HepG2 (cell line): Measurements from ENCODE around the gene KCTD8. TPM values are rescaled to one million over a fixed set of nuclear protein-coding genes. Genes with fewer than 3 reads are reported as not detected.
A peak's percentile ranks its signal among the peaks of the same experiment; 100 is the strongest.

Experiments used
- FOXO1 ChIP-seq: sonication (generic); formaldehyde crosslinking; IDR thresholded peaks from 2 replicates; pipeline ENCODE4 v1.4.0; 2020; ENCODE audit warnings: missing genetic modification reagents
- HOXA9 ChIP-seq: sonication (generic); formaldehyde crosslinking; IDR thresholded peaks from 2 replicates; pipeline ENCODE4 v1.8.1; 2022; ENCODE audit warnings: missing genetic modification reagents, mild to moderate bottlenecking, moderate library complexity, borderline replicate concordance
- KAT7 ChIP-seq: IDR thresholded peaks from 2 replicates; pipeline ENCODE4 v1.6.1; 2018; ENCODE audit warnings: borderline replicate concordance, missing compliant biosample characterization
- RFX3 ChIP-seq: IDR thresholded peaks from 2 replicates; pipeline ENCODE4 v1.6.1; 2016; ENCODE audit warnings: missing biosample characterization, missing genetic modification reagents
- SMAD1 ChIP-seq: sonication (generic); formaldehyde crosslinking; IDR thresholded peaks from 2 replicates; pipeline ENCODE4 v1.4.0; 2020; ENCODE audit warnings: missing genetic modification reagents, low read depth, mild to moderate bottlenecking, borderline replicate concordance
- SP2 ChIP-seq: sonication (generic); formaldehyde crosslinking; IDR thresholded peaks from 2 replicates; pipeline ENCODE4 v1.5.1; 2020; ENCODE audit warnings: mild to moderate bottlenecking, missing genetic modification reagents
- STAT6 ChIP-seq: sonication (generic); formaldehyde crosslinking; IDR thresholded peaks from 2 replicates; pipeline ENCODE4 v1.4.0; 2020; ENCODE audit warnings: missing genetic modification reagents, mild to moderate bottlenecking, borderline replicate concordance
- TARDBP ChIP-seq: sonication (generic); formaldehyde crosslinking; IDR thresholded peaks from 2 replicates; pipeline ENCODE4 v1.8.0; 2022; ENCODE audit warnings: mild to moderate bottlenecking, missing genetic modification reagents
- YY1 ChIP-seq: IDR thresholded peaks from 2 replicates; pipeline ENCODE4 v1.6.1; 2011; ENCODE audit warnings: low read length, low read depth, moderate library complexity, mild to moderate bottlenecking; ENCODE audit not compliant: insufficient read depth, insufficient replicate concordance
- ZBTB21 ChIP-seq: sonication (generic); formaldehyde crosslinking; IDR thresholded peaks from 2 replicates; pipeline ENCODE4 v1.4.0; 2020; ENCODE audit warnings: missing genetic modification reagents
- ZBTB40 ChIP-seq, 2 experiments: fragments of 450-650 bp in 1 of 2; sonication (generic) in 1 of 2; formaldehyde crosslinking in 1 of 2; IDR thresholded peaks; 2 replicates each; pipeline versions ENCODE4 v1.6.1 to v1.8.0; 2016 to 2022; ENCODE audit warnings: antibody characterized with exemption in 1 of 2, mild to moderate bottlenecking in 1 of 2, missing genetic modification reagents in 1 of 2
- ZNF292 ChIP-seq: sonication (generic); formaldehyde crosslinking; IDR thresholded peaks from 2 replicates; pipeline ENCODE4 v1.8.1; 2022; ENCODE audit warnings: mild to moderate bottlenecking, low read depth, missing genetic modification reagents, borderline replicate concordance
- ZNF33B ChIP-seq: sonication (generic); formaldehyde crosslinking; IDR thresholded peaks from 2 replicates; pipeline ENCODE4 v1.5.1; 2020; ENCODE audit warnings: mild to moderate bottlenecking, missing genetic modification reagents
- ZNF569 ChIP-seq: sonication (generic); formaldehyde crosslinking; IDR thresholded peaks from 2 replicates; pipeline ENCODE4 v1.5.0; 2020; ENCODE audit warnings: mild to moderate bottlenecking, missing genetic modification reagents, moderate library complexity, borderline replicate concordance
- ZNF713 ChIP-seq: sonication (generic); formaldehyde crosslinking; IDR thresholded peaks from 2 replicates; pipeline ENCODE4 v1.4.0; 2020; ENCODE audit warnings: mild to moderate bottlenecking, missing genetic modification reagents
- ZNF772 ChIP-seq: sonication (generic); formaldehyde crosslinking; IDR thresholded peaks from 2 replicates; pipeline ENCODE4 v1.5.0; 2020; ENCODE audit warnings: mild to moderate bottlenecking, missing genetic modification reagents
- polyA plus RNA-seq, 8 experiments: library from polyadenylated mRNA; depleted of rRNA in 3 of 8; stranded (reverse) in 7 of 8; unstranded in 1 of 8; fragments of >200 nt; fragmentation: Illumina TruSeq in 4 of 8; extraction: Trizol in 4 of 8; gene quantifications; 2 replicates each; pipeline versions ENCODE4 v1.2.1 to v1.2.3, GENCODE V29; 2011 to 2016; ENCODE audit warnings: low read depth in 4 of 8, missing spikeins in 1 of 8, mixed read lengths in 1 of 8; ENCODE audit not compliant: insufficient read depth in 1 of 8
- total RNA-seq, 5 experiments: library from RNA; depleted of rRNA; stranded (reverse); fragments of >200 nt; fragmentation: Illumina TruSeq; extraction: Trizol; gene quantifications; 2 replicates each; pipeline ENCODE4 v1.2.3, GENCODE V29; 2016; ENCODE audit warnings: low read depth in 1 of 5

The KCTD8 gene
- total and polyA plus RNA-seq, 2 of the 13 experiments (the other 11 are each of a cell fraction or from before 2014, with no cell fraction given) = not detected

GRCh38 chr4:44448521-44449461 lies at the start of gene KCTD8 (continued):
- no peak for TF ChIP-seq STAT6 (CRISPR knock-in tag)
- no peak for TF ChIP-seq ZNF772
- TF ChIP-seq ZNF713 = no peak
- TF ChIP-seq ZBTB40 (IDR thresholded peaks at IDR 0.05) = no peak
- no peak for TF ChIP-seq ZBTB40 (CRISPR knock-in tag; IDR thresholded peaks at IDR 0.05)
- no peak for TF ChIP-seq TARDBP
- no peak for TF ChIP-seq FOXO1
- TF ChIP-seq RFX3 (CRISPR knock-in tag) = no peak
- no peak for TF ChIP-seq ZNF569
- TF ChIP-seq SMAD1 (CRISPR knock-in tag) = no peak
- no peak for TF ChIP-seq ZNF292 (CRISPR knock-in tag)
- no peak for TF ChIP-seq SP2 (CRISPR knock-in tag)
- TF ChIP-seq YY1 = peak; percentile 23
- TF ChIP-seq HOXA9 = no peak
- TF ChIP-seq KAT7 = no peak
- TF ChIP-seq ZNF33B (CRISPR knock-in tag) = no peak
- no peak for TF ChIP-seq ZBTB21 (CRISPR knock-in tag)
